Stimulated activated CD4-positive, alpha-beta T cell treated with anti-CD3 and anti-CD28 coated beads, Interleukin-1b, Interleukin-23, amount 100 ng/mL, for 1 hour (primary cell): ENCODE data around the gene TESPA1.
"Not testable (repeated sequence)": the region's sequence is repeated elsewhere in the genome, so short reads cannot be mapped to it uniquely, and the experiment has no call there.

ENCODE experiments used
- DNase-seq, 2 donors: peaks; one replicate each; pipeline ENCODE4 v3.0.0-alpha.2; 2020; ENCODE audit warnings: low read depth in 2 of 2

TESPA1 gene

GRCh38 chr12:54949073-54949711 is 35.4 kb downstream of the TESPA1 start:
- no peak for DNase-seq

- DNase-seq, result no peak
Observed at GRCh38 chr12:54948171-54948570, 36.4 kb downstream of the TESPA1 start.

GRCh38 chr12:54945082-54945481 is 39.5 kb downstream of the TESPA1 start:
- no peak for DNase-seq

- not testable (repeated sequence) for DNase-seq
Observed at GRCh38 chr12:54943292-54943691, 41.3 kb downstream of the TESPA1 start.

- no peak for DNase-seq
Observed at GRCh38 chr12:54941659-54942058, 42.9 kb downstream of the TESPA1 start.

- DNase-seq, result no peak
Observed at GRCh38 chr12:54940727-54941315, 43.7 kb downstream of the TESPA1 start.

- DNase-seq, result no peak
Observed at GRCh38 chr12:54937929-54938328, 46.6 kb downstream of the TESPA1 start.

- DNase-seq, result no peak
Observed at GRCh38 chr12:54937376-54937775, 47.2 kb downstream of the TESPA1 start.

GRCh38 chr12:54936736-54937135 is 47.8 kb downstream of the TESPA1 start:
- no peak for DNase-seq

- DNase-seq, result no peak
Observed at GRCh38 chr12:54935235-54935951, 49.2 kb downstream of the TESPA1 start.

- no peak for DNase-seq
Observed at GRCh38 chr12:54934419-54934818, 50.1 kb downstream of the TESPA1 start.

GRCh38 chr12:54933376-54933775 is 51.2 kb downstream of the TESPA1 start:
- DNase-seq, result no peak

- no peak for DNase-seq
Observed at GRCh38 chr12:54932691-54933090, 51.9 kb downstream of the TESPA1 start.

GRCh38 chr12:54932038-54932437 is 52.5 kb downstream of the TESPA1 start:
- DNase-seq, result no peak

GRCh38 chr12:54929998-54930397 is 54.6 kb downstream of the TESPA1 start:
- DNase-seq, result no peak

- no peak for DNase-seq
Observed at GRCh38 chr12:54926246-54926645, 58.3 kb downstream of the TESPA1 start.

GRCh38 chr12:54924972-54925707 is 59.4 kb downstream of the TESPA1 start:
- no peak for DNase-seq

- no peak for DNase-seq
Observed at GRCh38 chr12:54917001-54917488, 67.5 kb downstream of the TESPA1 start.
